ENCODE measurements around the gene PRSS22. TPM values are rescaled to one million over a fixed set of nuclear protein-coding genes. Genes with fewer than 3 reads are reported as not detected.
"Not testable (repeated sequence)": the region's sequence is repeated elsewhere in the genome, so short reads cannot be mapped to it uniquely, and the experiment has no call there.

Gene PRSS22, protein sequence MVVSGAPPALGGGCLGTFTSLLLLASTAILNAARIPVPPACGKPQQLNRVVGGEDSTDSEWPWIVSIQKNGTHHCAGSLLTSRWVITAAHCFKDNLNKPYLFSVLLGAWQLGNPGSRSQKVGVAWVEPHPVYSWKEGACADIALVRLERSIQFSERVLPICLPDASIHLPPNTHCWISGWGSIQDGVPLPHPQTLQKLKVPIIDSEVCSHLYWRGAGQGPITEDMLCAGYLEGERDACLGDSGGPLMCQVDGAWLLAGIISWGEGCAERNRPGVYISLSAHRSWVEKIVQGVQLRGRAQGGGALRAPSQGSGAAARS
- total RNA-seq, result not detected
- long read RNA-seq, donor 1, result 0 reads
- long read RNA-seq, donor 2, result 0 reads

DNA sequence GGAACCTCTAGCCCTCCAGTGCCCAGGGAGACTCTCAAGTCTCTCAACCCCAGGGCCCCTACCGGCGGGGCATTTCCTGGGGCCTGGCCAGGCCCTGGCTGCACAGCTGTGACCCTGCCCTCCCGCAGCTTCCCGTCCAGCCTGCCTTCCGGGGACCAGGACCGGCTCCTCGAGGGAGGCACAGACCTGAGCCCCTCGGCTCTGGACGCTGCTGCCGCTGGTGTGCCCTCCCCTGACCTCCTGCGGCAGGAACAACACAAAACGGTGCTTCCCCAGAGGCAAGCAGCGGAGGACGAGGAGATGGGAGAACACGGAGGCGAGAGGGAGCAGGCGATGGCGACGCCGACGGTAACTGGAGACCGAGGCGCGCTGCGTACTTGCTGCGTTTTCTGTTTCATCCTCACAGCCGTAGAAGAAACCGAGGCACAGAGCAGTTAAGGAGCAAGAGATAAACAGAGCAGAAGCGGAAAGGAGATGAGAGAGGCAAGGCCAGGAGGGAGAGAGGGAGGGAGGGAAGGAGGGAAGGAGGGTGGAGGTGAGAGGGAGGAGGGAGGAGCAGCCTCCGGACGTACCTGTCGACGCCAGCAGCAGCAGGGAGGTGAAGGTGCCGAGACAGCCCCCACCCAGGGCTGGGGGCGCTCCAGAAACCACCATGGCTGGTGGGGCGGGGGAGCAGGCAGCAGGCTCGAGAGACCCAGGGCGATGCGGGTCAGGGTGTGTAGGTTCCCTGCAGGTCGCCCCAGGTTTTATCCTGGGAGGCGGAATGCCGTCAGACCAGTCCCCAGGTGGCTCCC lies at the start of gene PRSS22:
Gene PRSS22, minus strand, starts transcription at position 720 of the 794 bp plus-strand sequence. Its CDS starts 66 bp downstream, at position 654.
- peak; percentile 67 for DNase-seq (ENCODE audit: low spot score)
- intact Hi-C loops (cut with DNase I), result loop anchor here (10.0 kb wide), 2 partner anchors 133 to 153 kb away; partner anchors contain the start of gene PRSS27 (in 1 of the 2)

DNA sequence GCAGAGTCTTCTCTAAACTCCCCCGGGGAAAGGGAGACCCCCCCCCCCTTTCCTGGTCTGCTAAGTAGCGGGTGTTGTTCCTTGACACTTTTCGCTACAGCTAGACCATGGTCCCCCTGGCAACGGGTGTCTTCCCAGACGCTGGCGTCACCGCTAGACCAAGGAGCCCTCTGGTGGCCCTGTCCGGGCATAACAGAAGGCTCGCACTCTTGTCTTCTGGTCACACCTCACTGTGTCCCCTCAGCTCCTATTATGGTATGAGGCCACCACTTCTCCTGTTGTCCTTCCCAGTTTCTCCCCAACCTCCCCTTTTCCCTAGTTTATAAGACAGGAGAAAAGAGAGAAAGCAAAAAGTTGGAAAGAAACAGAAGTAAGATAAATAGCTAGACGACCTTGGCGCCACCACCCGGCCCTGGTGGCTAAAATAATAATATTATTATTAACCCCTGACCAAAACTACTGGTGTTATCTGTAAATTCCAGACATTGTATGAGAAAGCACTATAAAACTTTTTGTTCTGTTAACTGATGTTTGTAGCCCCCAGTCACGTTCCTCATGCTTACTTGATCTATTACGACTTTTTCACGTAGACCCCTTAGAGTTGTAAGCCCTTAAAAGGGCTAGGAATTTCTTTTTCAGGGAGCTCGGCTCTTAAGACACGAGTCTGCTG lies 49.2 kb upstream of the PRSS22 start:
- intact Hi-C loops (cut with DNase I), result not testable (repeated sequence)

DNA sequence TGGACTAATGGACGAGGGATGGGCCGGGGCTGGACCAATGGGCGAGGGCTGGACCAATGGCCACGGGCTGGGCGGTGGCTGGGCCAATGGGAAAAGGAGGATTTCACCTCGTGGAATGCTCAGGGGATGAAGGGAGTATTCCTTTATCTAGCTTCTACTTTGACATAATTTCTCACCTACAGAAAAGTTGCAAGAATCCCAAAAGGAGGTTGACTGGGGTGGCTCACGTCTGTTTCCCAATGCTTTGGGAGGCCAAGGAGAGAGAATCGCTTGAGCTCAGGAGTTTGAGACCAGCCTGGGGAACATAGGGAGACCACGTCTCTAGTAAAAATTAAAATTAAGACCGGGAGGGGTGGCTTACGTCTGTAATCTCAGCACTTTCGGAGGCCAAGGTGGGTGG lies 48.0 kb upstream of the PRSS22 start:
- intact Hi-C loops (cut with DNase I), result no loop called here
- DNase-seq (ENCODE audit: low spot score), result no peak

More for the DNA sequence above, 49.2 kb upstream of the PRSS22 start:
- DNase-seq (ENCODE audit: low spot score), result peak; percentile 82

DNA sequence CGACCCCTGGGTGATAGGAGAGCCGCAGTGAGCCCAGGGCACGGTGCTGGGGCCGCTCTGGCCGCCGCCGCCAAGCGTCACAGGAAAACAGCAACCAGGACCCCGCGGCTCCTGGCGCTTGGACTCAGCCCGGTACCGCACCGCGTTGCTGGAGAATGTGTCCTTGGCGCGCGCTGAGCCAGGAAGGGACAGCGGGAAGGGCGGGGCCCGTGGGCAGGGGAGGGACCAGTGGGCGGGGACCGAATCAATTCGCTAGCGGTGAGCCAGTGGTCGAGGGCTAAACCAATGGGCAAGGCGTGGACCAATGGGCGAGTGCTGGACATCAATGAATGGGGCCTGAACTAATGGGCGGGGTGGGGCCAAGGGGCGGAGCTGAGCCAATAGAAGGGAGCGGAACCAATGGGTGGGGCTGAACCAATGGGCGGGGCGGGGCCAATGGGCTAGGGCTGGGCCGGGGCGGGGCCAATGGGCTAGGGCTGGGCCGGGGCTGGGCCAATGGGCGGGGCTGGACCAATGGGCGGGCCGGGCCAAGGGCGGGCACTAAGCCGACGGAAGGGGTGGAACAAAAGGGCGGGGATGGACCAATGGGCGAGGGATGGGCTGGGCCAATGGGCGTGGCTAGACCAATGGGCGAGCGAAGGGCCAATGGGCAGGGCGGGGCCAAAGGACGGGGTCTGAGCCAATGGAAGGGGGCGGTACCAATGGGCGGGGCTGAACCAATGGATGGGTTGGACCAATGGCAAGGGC lies 47.4 kb upstream of the PRSS22 start:
- DNase-seq (ENCODE audit: low spot score), result peak; percentile 100
- intact Hi-C loops (cut with DNase I), result no loop called here

DNA sequence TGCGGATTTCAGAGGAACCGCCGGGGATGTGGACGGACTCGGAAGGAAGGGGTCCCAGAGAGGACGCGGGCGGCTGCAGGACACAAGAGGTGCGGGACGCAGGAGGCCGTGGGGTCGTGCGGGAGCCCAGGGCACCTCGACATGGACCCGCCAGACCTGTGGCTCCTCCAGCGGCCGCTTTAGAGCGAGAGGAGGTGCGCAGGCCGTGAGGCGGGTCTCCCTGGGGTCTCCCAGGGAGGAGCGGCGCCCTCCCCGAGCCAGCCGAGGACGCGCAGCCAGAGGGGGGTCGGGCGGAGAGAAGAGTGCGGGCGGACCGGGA lies 46.9 kb upstream of the PRSS22 start:
- DNase-seq (ENCODE audit: low spot score), result peak; percentile 87
- intact Hi-C loops (cut with DNase I), result no loop called here

DNA sequence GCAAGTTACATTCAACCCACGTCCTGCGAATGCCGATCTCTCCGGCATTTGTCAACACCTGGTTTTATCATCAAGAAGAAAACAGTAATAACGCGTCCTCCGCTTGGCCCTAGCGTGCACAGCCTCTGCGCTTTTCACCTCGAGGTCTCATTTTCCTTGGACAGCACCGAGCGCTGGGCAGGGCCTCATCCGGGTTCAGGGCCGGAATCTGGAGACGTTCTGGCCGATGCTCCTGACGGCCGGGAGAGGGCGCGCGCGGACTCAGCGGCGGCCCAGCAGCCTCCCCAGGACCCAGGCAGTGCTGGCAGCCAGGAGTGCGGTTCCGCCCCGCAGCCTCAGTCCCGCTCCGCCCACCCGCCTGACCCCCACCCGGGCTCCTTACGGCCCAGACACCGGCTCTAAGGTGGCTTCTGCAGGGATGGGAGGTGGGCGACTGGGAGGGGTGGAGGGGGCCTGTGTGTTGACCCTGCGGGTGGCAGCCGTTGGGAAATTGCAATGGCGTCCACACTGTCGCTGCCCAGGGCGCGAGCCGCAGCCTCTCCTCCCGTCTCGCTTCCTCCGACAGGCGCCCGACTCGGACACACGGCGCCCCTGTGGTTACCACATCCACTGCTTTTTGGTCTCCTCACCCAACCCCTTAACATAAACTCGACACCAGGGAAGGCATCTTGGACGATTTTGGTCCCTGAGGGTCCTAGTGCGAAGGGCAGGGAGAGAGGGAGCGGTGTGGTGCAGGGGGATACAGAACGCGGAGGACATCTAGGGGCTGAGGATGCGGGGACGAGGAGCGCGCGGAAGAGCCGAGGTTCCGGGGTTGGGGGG lies 46.3 kb upstream of the PRSS22 start:
- intact Hi-C loops (cut with DNase I), result no loop called here
- peak; percentile 95 for DNase-seq (ENCODE audit: low spot score)

DNA sequence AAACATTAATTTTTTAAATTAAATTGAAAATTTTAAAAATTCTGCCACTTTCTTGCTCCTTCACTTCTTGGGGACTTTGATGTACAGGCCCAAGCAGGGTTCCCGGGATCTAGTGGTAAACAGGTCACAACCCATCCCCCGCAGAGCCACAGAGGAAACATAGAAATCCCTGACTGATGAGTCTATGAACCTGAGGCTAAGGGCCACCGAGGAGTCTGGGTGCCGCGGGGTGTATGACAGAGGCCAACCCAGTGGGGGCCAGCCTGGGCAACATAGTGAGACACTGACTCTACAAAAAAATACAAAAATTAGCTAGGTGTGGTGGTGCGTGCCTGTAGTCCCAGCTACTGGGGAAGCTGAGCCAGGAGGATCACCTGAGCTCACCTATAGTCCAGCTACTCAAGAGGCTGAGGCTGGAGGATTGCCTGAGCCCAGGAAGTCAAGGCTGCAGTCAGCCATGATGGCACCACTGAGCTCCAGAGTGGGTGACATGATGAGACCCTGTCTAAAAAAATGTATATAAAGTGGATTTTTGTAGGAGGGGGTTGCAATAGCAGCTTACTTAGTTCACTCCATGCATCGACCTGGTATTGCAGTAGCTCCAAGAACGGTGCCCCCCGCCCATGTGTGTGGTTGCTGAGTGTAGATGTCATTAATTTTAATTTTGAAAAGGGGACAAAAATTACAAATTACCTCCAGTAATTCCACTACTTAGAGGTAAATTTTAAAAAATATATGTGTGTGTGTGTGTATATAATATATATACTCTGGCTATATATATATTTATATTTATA lies 44.6 kb upstream of the PRSS22 start:
- intact Hi-C loops (cut with DNase I), result no loop called here

DNA sequence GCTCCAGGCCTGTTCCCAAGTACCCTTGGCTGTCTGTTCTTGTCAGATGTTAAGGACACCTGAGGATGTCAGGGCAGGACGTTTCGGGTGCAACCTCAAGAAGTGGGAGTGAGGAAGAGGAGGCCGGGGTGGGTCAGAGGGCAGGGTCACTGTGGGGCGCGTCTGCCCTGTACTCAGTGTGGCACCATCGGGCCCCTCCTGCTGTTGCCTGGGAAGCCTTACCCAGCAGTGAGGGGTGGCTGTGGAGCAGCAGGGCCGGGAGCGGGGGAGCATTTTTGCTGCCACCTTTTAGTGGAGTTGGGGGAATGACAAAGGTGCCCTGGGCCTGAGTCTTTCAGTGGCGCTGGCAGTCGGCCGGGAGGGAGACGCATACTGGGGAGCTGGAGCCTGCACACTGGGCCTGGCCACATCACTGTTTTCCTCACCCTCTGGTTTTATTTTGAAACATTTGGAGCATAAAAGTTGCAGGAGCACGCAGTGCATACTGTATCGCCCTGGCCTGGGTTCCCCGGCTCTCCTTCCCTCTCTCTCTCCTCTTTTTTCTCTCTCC lies 42.6 kb upstream of the PRSS22 start:
- intact Hi-C loops (cut with DNase I), result no loop called here
- DNase-seq (ENCODE audit: low spot score), result no peak

More for the DNA sequence above, 44.6 kb upstream of the PRSS22 start:
- DNase-seq (ENCODE audit: low spot score), result no peak

DNA sequence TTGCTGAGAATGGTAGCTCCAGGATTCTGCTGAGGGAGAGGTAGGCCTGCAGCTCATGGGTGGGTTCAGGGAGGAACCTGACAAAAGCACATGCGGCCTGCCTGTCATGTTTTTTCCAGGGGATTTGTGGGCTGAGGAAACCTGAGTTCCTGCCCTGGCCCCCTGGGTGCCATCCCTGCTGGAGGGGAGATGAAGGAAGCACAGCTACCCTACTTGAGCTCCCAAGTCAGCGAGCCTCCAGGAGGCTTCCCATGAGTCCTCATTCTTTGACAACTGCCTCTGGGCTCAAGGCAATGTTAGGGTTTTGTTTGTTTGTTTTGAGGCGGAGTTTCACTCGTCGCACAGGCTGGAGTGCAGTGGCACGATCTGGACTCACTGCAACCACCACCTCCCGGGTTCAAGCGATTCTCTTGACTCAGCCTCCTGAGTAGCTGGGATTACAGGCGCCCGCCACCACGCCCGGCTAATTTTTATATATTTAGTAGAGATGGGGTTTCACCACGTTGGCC lies 41.6 kb upstream of the PRSS22 start:
- intact Hi-C loops (cut with DNase I), result no loop called here
- DNase-seq (ENCODE audit: low spot score), result no peak

DNA sequence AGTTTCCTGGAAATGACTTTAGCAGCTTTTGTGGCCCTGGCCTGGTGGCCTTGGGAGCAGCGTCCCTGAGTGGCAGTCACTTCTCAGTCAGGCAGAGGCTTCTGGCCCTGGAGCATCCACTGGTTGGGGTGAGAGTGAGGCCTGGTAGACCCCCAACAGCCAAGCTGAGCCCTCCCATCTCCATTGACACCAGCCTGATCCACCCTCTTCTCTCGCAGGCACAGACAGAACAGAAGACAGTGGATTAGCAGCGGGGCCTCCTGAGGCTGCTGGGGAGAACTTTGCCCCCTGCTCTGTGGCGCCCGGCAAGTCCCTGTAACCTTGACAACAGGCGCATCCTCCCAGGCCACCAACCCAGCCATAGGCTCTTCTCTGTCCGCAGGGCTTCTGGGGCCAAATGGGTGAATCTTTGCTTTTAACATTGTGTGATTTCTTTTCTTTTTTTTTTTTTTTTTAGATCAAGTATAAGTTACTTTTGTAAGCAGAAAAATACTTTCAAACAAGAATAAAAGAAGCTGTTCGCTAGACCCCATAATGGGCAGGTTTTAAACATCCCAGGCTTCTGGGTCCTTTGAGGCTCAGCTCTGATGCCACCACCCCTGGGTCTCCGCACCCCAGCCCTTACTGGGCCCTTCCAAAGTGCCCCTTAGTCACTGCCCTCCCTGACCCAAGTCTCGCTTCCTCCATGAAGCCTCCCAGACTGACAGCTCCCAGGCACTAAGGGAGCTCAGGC lies 41.0 kb upstream of the PRSS22 start:
- intact Hi-C loops (cut with DNase I), result no loop called here

DNA sequence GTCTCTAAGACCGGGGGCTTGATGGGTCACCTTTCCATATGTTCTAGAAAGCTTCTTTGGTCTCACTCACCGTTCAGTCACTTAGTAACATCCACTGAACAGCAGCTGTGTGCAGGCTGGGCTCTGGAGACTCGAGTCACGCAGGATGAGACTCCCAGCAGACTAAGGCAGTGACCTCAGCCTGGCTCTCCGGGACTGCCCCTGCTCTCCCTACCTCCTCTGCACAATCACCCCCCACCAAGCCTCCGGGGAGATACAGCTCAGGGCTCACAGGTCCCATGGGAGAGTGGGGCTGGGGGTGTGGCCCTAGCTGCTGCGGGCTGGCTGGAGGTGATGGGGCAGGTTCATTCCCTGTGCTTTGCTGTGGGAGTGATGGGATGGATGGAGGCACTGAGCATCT lies 39.1 kb upstream of the PRSS22 start:
- no peak for DNase-seq (ENCODE audit: low spot score)
- intact Hi-C loops (cut with DNase I), result no loop called here

More for the DNA sequence above, 41.0 kb upstream of the PRSS22 start:
- DNase-seq (ENCODE audit: low spot score), result no peak

DNA sequence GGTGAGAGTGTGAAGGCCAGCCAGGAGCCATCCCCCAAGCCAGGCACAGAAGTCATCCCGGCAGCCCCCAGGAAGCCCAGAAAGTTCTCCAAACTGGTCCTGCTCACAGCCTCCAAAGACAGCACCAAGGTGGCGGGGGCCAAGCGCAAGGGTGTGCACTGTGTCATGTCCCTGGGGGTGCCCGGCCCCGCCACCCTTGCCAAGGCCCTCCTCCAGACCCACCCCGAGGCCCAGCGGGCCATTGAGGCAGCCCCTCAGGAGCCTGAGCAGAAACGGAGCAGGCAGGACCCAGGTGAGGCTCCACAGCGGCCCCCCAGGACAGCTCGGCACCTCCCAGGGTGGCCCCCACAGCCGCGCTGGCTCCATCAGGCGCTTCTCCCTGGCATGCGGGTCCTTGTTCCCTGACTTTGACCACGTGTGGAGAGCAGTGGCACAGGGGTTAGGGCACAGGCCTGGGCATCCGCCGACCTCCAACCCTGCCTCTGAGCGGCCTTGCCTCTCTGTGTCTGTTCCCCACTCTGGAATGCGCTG lies 38.6 kb upstream of the PRSS22 start:
- DNase-seq (ENCODE audit: low spot score), result no peak

DNA sequence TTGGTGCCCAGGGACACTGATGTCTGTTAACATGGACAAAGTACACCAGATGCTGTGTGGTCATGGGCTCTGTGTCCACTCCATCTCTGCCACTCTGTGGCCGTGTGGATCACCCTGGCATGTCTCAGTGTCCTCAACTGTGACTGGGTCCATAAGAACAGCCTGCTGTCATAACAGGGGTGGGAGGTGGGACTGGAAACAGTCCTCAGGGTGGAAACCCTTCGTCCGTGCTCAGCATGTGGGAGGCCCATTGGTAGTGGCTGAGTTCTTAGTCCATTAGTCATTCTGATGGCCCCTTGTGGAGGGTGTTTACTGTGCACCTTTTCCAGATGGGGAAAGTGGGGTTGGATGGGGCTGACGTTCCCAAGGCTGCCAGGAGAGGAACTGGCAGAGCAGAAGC lies 37.8 kb upstream of the PRSS22 start:
- no peak for DNase-seq (ENCODE audit: low spot score)
- intact Hi-C loops (cut with DNase I), result no loop called here

More for the DNA sequence above, 38.6 kb upstream of the PRSS22 start:
- intact Hi-C loops (cut with DNase I), result no loop called here

DNA sequence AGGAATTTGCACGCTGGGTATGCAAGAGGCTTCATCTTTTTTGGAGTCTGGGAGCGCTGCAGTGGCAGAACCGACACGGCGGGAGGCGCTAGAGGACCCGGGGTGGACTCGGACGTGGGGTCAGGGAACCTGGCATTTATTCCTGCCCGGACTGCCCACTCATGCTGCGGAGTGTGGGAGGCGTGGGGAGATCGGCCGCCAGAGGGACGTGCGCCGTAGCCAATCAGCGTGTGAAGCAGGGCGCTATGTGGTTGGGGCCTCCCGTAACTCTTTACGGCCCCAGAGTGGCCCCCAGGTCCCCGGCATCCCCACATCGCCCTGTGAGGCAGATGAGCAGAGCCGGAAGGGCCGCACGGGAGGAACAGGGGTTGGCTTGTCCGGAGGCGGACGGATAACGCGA lies 36.3 kb upstream of the PRSS22 start:
- intact Hi-C loops (cut with DNase I), result no loop called here
- no peak for DNase-seq (ENCODE audit: low spot score)

DNA sequence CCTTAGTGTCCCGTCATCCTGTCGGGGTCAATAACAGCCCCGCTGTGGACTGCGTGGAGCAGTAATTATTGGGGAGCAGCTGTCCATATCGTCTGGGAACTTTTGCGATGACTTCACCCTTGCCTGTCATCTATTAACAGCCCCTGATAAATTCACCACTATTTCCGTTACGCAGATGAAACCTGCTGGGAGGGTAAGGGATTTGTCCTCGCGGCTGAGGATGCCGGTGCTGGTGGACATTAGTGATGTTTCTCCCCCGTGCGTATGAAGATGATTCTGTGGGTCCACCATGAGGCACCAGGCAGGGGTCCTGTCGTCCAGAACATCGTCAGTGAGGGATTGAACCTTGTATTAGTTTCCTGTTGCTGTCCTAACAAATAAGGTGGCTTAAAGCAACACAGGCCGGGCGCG lies 26.1 kb upstream of the PRSS22 start:
- intact Hi-C loops (cut with DNase I), result no loop called here

DNA sequence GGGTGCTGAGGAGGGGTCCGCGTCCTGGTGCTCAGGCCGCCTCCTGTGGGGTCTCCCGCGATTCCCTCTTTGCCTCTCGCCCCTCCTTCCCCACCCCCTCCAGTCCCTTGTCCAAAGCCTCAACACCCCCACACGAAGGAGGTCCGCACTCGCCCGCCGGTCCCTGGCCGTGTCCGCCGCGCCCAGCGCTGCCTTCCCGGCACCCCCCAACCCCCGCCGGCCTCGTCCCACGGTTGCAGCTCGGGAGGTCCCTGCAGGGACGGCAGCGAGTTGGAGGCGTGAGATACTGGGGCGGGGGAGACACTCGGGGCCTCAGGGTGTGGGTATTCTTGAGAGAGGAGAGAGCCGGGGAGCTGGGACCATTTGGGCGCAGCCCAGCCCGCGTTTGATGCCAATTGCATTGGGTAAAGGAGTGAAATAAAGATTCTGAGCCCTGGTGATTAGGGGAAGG lies 25.5 kb upstream of the PRSS22 start:
- peak; percentile 83 for DNase-seq (ENCODE audit: low spot score)

More for the DNA sequence above, 26.1 kb upstream of the PRSS22 start:
- DNase-seq (ENCODE audit: low spot score), result no peak

More for the DNA sequence above, 25.5 kb upstream of the PRSS22 start:
- intact Hi-C loops (cut with DNase I), result no loop called here
